Hepatocyte (in vitro differentiated cells): Measurements from ENCODE around the gene EEF2K. TPM values are rescaled to one million over a fixed set of nuclear protein-coding genes. Genes with fewer than 3 reads are reported as not detected.

ENCODE experiments used
- DNase-seq: peaks from one replicate; pipeline ENCODE4 v3.0.0-alpha.2; 2016; ENCODE audit warnings: low spot score
- H2AFZ ChIP-seq: fragments of 200-600 bp; sonication (generic); 2 replicates; pipeline ENCODE4 v1.6.0; 2016; ENCODE audit warnings: antibody characterized with exemption, mild to moderate bottlenecking
- H3K27ac ChIP-seq: fragments of 200-600 bp; sonication (generic); 2 replicates; pipeline ENCODE4 v1.5.1; 2016; ENCODE audit warnings: mild to moderate bottlenecking
- H3K27me3 ChIP-seq: fragments of 200-600 bp; sonication (generic); 2 replicates; pipeline ENCODE4 v1.6.1; 2016
- H3K36me3 ChIP-seq: fragments of 200-600 bp; sonication (generic); replicated peaks from 2 replicates; pipeline ENCODE4 v1.5.1; 2016; ENCODE audit warnings: low read depth; ENCODE audit not compliant: insufficient read depth
- H3K4me1 ChIP-seq: fragments of 200-600 bp; sonication (generic); 2 replicates; pipeline ENCODE4 v1.5.1; 2016; ENCODE audit warnings: mild to moderate bottlenecking, moderate library complexity; ENCODE audit not compliant: insufficient read depth
- H3K4me2 ChIP-seq: fragments of 200-600 bp; sonication (generic); 2 replicates; pipeline ENCODE4 v1.6.0; 2016
- H3K4me3 ChIP-seq: fragments of 200-600 bp; sonication (generic); 2 replicates; pipeline ENCODE4 v1.5.1; 2016; ENCODE audit warnings: mild to moderate bottlenecking
- H3K79me2 ChIP-seq: fragments of 200-600 bp; sonication (generic); 2 replicates; pipeline ENCODE4 v1.6.0; 2017; ENCODE audit warnings: mild to moderate bottlenecking
- H3K9me2 ChIP-seq: fragments of 200-600 bp; sonication (generic); replicated peaks from 2 replicates; pipeline ENCODE4 v1.6.0; 2017; ENCODE audit warnings: mild to moderate bottlenecking; ENCODE audit not compliant: insufficient read depth
- H3K9me3 ChIP-seq: fragments of 200-600 bp; sonication (generic); 2 replicates; pipeline ENCODE4 v1.5.1; 2016; ENCODE audit warnings: low read depth, mild to moderate bottlenecking
- H4K20me1 ChIP-seq: fragments of 200-600 bp; sonication (generic); 2 replicates; pipeline ENCODE4 v1.6.0; 2016; ENCODE audit warnings: mild to moderate bottlenecking; ENCODE audit not compliant: insufficient read depth, poor library complexity, severe bottlenecking
- CTCF ChIP-seq: fragments of 200-600 bp; sonication (generic); IDR thresholded peaks from 2 replicates; pipeline ENCODE4 v1.5.1; 2016; ENCODE audit warnings: antibody characterized with exemption, mild to moderate bottlenecking; ENCODE audit not compliant: poor library complexity
- EZH2 ChIP-seq: fragments of 200-600 bp; sonication (generic); IDR thresholded peaks from 2 replicates; pipeline ENCODE4 v1.6.1; 2016; ENCODE audit warnings: antibody characterized with exemption, mild to moderate bottlenecking, borderline replicate concordance
- EZH2phosphoT487 ChIP-seq: fragments of 200-600 bp; sonication (generic); IDR thresholded peaks from one replicate; pipeline ENCODE4 v1.6.1; 2018; ENCODE audit warnings: antibody characterized with exemption, mild to moderate bottlenecking, low read depth, moderate library complexity; ENCODE audit not compliant: unreplicated experiment, severe bottlenecking
- WGBS: methylation state at CpG from one replicate; pipeline ENCODE4 v1.1.6; 2016; ENCODE audit warnings: low lambda C conversion rate; ENCODE audit errors: missing lambda C conversion rate; 5-methylcytosine and 5-hydroxymethylcytosine counted together
- polyA plus RNA-seq: library from polyadenylated mRNA; unstranded; fragments of >200 nt; fragmentation: Nextera tagmentation; extraction: Ambion mirVana; gene quantifications from 2 replicates; pipeline ENCODE4 v1.2.1, GENCODE V29; 2016
- total RNA-seq: library from RNA; depleted of rRNA; stranded (reverse); fragments of >200 nt; gene quantifications from 2 replicates; pipeline ENCODE4 v1.2.3, GENCODE V29; 2014

Gene EEF2K
- total RNA-seq (11.0 and 15.1 TPM in 2 replicates), polyA plus RNA-seq (7.9 and 8.6 TPM in 2 replicates)

GRCh38 chr16:22206013-22206841 is at the start of gene EEF2K:
TSS of gene EEF2K (plus strand) at chr16:22206278. CDS start at chr16:22225730, 19,452 bp downstream.
- Histone ChIP-seq H3K79me2 (peaks cover 46% of the 10 kb centered on the region), H3K4me2 (peak within 1 kb of the TSS; percentile 94), H3K9me3 (no peaks in the 10 kb centered on the region), H2AFZ (peak within 1 kb of the TSS; percentile 95), H3K27me3 (no peaks in the 10 kb centered on the region), H3K36me3 (no peaks in the 10 kb centered on the region), H3K4me1 (peaks cover 6% of the 10 kb centered on the region), H3K4me3 (peak within 1 kb of the TSS; percentile 96), H3K9me2 (no peaks in the 10 kb centered on the region), H3K27ac (peak within 1 kb of the TSS; percentile 91), H4K20me1 (peaks cover 25% of the 10 kb centered on the region)
- peak; percentile 97 for DNase-seq
- 3% methylated on average over 22 of the region's 74 CpGs for WGBS
- TF ChIP-seq EZH2 (no peak), CTCF (peak; percentile 68)

- Histone ChIP-seq H3K9me3 (no peaks in the 10 kb centered on the region), H3K27me3 (peaks cover 37% of the 10 kb centered on the region), H3K9me2 (no peaks in the 10 kb centered on the region), H3K4me3 (no peak overlapping the region), H3K36me3 (no peaks in the 10 kb centered on the region), H3K79me2 (no peaks in the 10 kb centered on the region), H3K4me1 (no peaks in the 10 kb centered on the region), H3K4me2 (no peak overlapping the region), H2AFZ (no peak overlapping the region), H4K20me1 (no peaks in the 10 kb centered on the region), H3K27ac (no peak overlapping the region)
- TF ChIP-seq EZH2phosphoT487 (no peak), EZH2 (no peak), CTCF (no peak)
- no peak for DNase-seq
These were observed 44.7 kb upstream of the EEF2K start for GRCh38 chr16:22161401-22161800.

- Histone ChIP-seq H3K27me3 (peaks cover 37% of the 10 kb centered on the region), H3K4me3 (no peak within 1 kb of the TSS), H2AFZ (no peak within 1 kb of the TSS), H3K4me2 (peak within 1 kb of the TSS; percentile 81), H3K9me3 (no peaks in the 10 kb centered on the region), H3K27ac (no peak within 1 kb of the TSS), H3K36me3 (no peaks in the 10 kb centered on the region), H3K79me2 (no peaks in the 10 kb centered on the region), H3K9me2 (no peaks in the 10 kb centered on the region), H3K4me1 (no peaks in the 10 kb centered on the region), H4K20me1 (no peaks in the 10 kb centered on the region)
- TF ChIP-seq CTCF = no peak
- peak; percentile 61 for DNase-seq
- 17% methylated on average over 13 of the region's 40 CpGs for WGBS
These were observed 44.0 kb upstream of the EEF2K start, which contains the start of gene SDR42E2 for GRCh38 chr16:22161999-22162655. TSS of gene SDR42E2 (plus strand) at chr16:22162506. CDS start at chr16:22165583, 3,077 bp downstream.
